Gastroesophageal sphincter (tissue), 3 donors: ENCODE results near the gene BIK.

ENCODE experiments used
- CTCF ChIP-seq, 4 experiments: fragments of 200-600 bp in 2 of 4; fragments of 450-650 bp in 2 of 4; sonication (generic) in 1 of 4; IDR thresholded peaks; one replicate each; pipeline ENCODE4 v1.5.1; 2017 to 2019; ENCODE audit warnings: antibody characterized with exemption in 4 of 4, mild to moderate bottlenecking in 2 of 4, moderate library complexity in 2 of 4
- POLR2A ChIP-seq, 2 donors: fragments of 450-650 bp; IDR thresholded peaks; one replicate each; pipeline ENCODE4 v1.6.1; 2017; ENCODE audit warnings: antibody characterized with exemption in 2 of 2, mild to moderate bottlenecking in 2 of 2, moderate library complexity in 1 of 2

- TF ChIP-seq CTCF (IDR thresholded peaks at IDR 0.05) (no peak), POLR2A (IDR thresholded peaks at IDR 0.05) (no peak)
Measured at GRCh38 chr22:43092085-43092484, 18.5 kb upstream of the BIK start.
